H9 (cell line): ENCODE measurements around the gene GRIK4. TPM values are rescaled to one million over a fixed set of nuclear protein-coding genes. Genes with fewer than 3 reads are reported as not detected.
A peak's percentile ranks its signal among the peaks of the same experiment; 100 is the strongest.

ENCODE experiments used
- DNase-seq: peaks from one replicate; pipeline ENCODE4 v3.0.0-alpha.2; 2017
- H2AFZ ChIP-seq: one replicate; pipeline ENCODE4 v1.6.1; 2013; ENCODE audit warnings: mild to moderate bottlenecking, low read length, control low read depth, moderate library complexity
- H2AK5ac ChIP-seq: 2 replicates; pipeline ENCODE4 v1.6.1; 2013; ENCODE audit warnings: low read length, control low read depth, mixed read lengths; ENCODE audit not compliant: insufficient read length
- H2BK120ac ChIP-seq: one replicate; pipeline ENCODE4 v1.6.1; 2013; ENCODE audit warnings: low read depth, mild to moderate bottlenecking, low read length, control low read depth, inconsistent platforms; ENCODE audit not compliant: poor library complexity, severe bottlenecking
- H2BK12ac ChIP-seq: 2 replicates; pipeline ENCODE4 v1.6.1; 2013; ENCODE audit warnings: low read length, control low read depth, mixed read lengths, low read depth; ENCODE audit not compliant: insufficient read length
- H2BK15ac ChIP-seq: 2 replicates; pipeline ENCODE4 v1.6.1; 2013; ENCODE audit warnings: low read depth, low read length, control low read depth
- H2BK20ac ChIP-seq: one replicate; pipeline ENCODE4 v1.6.1; 2013; ENCODE audit warnings: low read depth, mild to moderate bottlenecking, low read length, control low read depth, inconsistent platforms; ENCODE audit not compliant: poor library complexity, severe bottlenecking
- H2BK5ac ChIP-seq: 2 replicates; pipeline ENCODE4 v1.6.1; 2013; ENCODE audit warnings: low read length, control low read depth, mixed read lengths; ENCODE audit not compliant: insufficient read length
- H3K14ac ChIP-seq: 2 replicates; pipeline ENCODE4 v1.6.1; 2013; ENCODE audit warnings: low read length, control low read depth; ENCODE audit not compliant: insufficient read depth
- H3K18ac ChIP-seq: 2 replicates; pipeline ENCODE4 v1.6.1; 2013; ENCODE audit warnings: low read depth, mild to moderate bottlenecking, mixed read lengths, low read length, control low read depth; ENCODE audit not compliant: insufficient read length
- H3K23ac ChIP-seq: 2 replicates; pipeline ENCODE4 v1.6.1; 2013; ENCODE audit warnings: low read length, control low read depth, mixed read lengths, low read depth; ENCODE audit not compliant: insufficient read length
- H3K23me2 ChIP-seq: 2 replicates; pipeline ENCODE4 v1.6.1; 2013; ENCODE audit warnings: low read depth, mild to moderate bottlenecking, mixed read lengths, low read length, control low read depth; ENCODE audit not compliant: insufficient read length, poor library complexity, severe bottlenecking
- H3K27ac ChIP-seq: 2 replicates; pipeline ENCODE4 v1.5.1; 2013; ENCODE audit warnings: low read length, control low read depth, mixed read lengths, low read depth; ENCODE audit not compliant: insufficient read length
- H3K27me3 ChIP-seq: 2 replicates; pipeline ENCODE4 v1.6.1; 2013; ENCODE audit warnings: low read length, control low read depth, inconsistent platforms; ENCODE audit not compliant: insufficient read depth
- H3K4ac ChIP-seq: 2 replicates; pipeline ENCODE4 v1.6.1; 2013; ENCODE audit warnings: low read depth, mild to moderate bottlenecking, control low read depth, inconsistent platforms, low read length, moderate library complexity
- H3K4me1 ChIP-seq: 2 replicates; pipeline ENCODE4 v1.6.1; 2013; ENCODE audit warnings: low read length, control low read depth, inconsistent platforms; ENCODE audit not compliant: insufficient read depth
- H3K4me2 ChIP-seq: 2 replicates; pipeline ENCODE4 v1.6.1; 2013; ENCODE audit warnings: low read length, control low read depth, mixed read lengths; ENCODE audit not compliant: insufficient read length, insufficient read depth
- H3K56ac ChIP-seq: 2 replicates; pipeline ENCODE4 v1.6.1; 2013; ENCODE audit warnings: low read depth, mild to moderate bottlenecking, mixed read lengths, low read length, control low read depth; ENCODE audit not compliant: insufficient read length
- H3K79me1 ChIP-seq: 2 replicates; pipeline ENCODE4 v1.6.1; 2013; ENCODE audit warnings: low read depth, mild to moderate bottlenecking, moderate library complexity, low read length, control low read depth, inconsistent platforms; ENCODE audit not compliant: insufficient read depth, poor library complexity, severe bottlenecking
- H3K79me2 ChIP-seq: 2 replicates; pipeline ENCODE4 v1.6.1; 2013; ENCODE audit warnings: low read length, control low read depth, inconsistent platforms; ENCODE audit not compliant: insufficient read depth
- H3K9ac ChIP-seq: 2 replicates; pipeline ENCODE4 v1.6.1; 2013; ENCODE audit warnings: low read length, control low read depth, mixed read lengths; ENCODE audit not compliant: insufficient read length; ENCODE audit errors: extremely low read depth
- H3K9me3 ChIP-seq: one replicate; pipeline ENCODE4 v1.6.1; 2013; ENCODE audit warnings: low read depth, low read length, inconsistent platforms; ENCODE audit not compliant: control insufficient read depth
- H3T11ph ChIP-seq: one replicate; pipeline ENCODE4 v1.6.1; 2013; ENCODE audit warnings: mild to moderate bottlenecking, low read length, control low read depth, inconsistent platforms
- H4K20me1 ChIP-seq: one replicate; pipeline ENCODE4 v1.6.1; 2013; ENCODE audit not compliant: control insufficient read depth, insufficient read length, insufficient read depth
- H4K5ac ChIP-seq: 2 replicates; pipeline ENCODE4 v1.6.1; 2013; ENCODE audit warnings: low read depth, mild to moderate bottlenecking, mixed read lengths, low read length, control low read depth; ENCODE audit not compliant: insufficient read length
- H4K8ac ChIP-seq: replicated peaks from 2 replicates; pipeline ENCODE4 v1.6.1; 2013; ENCODE audit warnings: low read length, control low read depth, mixed read lengths, low read depth; ENCODE audit not compliant: insufficient read length
- H4K91ac ChIP-seq: 2 replicates; pipeline ENCODE4 v1.6.1; 2013; ENCODE audit warnings: low read depth, mild to moderate bottlenecking, moderate library complexity, mixed read lengths, low read length, control low read depth; ENCODE audit not compliant: insufficient read length
- H3K27ac Mint-ChIP-seq, 3 experiments: 2 replicates in 2 of 3; 3 replicates in 1 of 3; pipeline ENCODE4 v1.8.0; 2020 to 2021; ENCODE audit warnings: mixed read lengths in 3 of 3, mild to moderate bottlenecking in 1 of 3, moderate library complexity in 1 of 3
- H3K27me3 Mint-ChIP-seq: 2 replicates; pipeline ENCODE4 v1.8.0; 2021; ENCODE audit warnings: low read depth, mild to moderate bottlenecking, moderate library complexity, mixed read lengths
- H3K36me3 Mint-ChIP-seq, 3 experiments: 2 replicates in 2 of 3; 3 replicates in 1 of 3; pipeline ENCODE4 v1.8.0; 2020 to 2021; ENCODE audit warnings: low read depth in 3 of 3, mixed read lengths in 3 of 3; ENCODE audit not compliant: insufficient read depth in 1 of 3
- H3K4me1 Mint-ChIP-seq, 2 experiments: 2 replicates each; pipeline ENCODE4 v1.8.0; 2020; ENCODE audit warnings: mixed read lengths in 2 of 2
- H3K4me3 Mint-ChIP-seq, 2 experiments: 2 replicates in 1 of 2; 3 replicates in 1 of 2; pipeline ENCODE4 v1.8.0; 2020 to 2021; ENCODE audit warnings: mild to moderate bottlenecking in 2 of 2, mixed read lengths in 2 of 2, moderate library complexity in 1 of 2
- H3K9me3 Mint-ChIP-seq, 2 experiments: 2 replicates in 1 of 2; 3 replicates in 1 of 2; pipeline ENCODE4 v1.8.0; 2020; ENCODE audit warnings: mild to moderate bottlenecking in 2 of 2, mixed read lengths in 2 of 2, moderate library complexity in 1 of 2
- WGBS: extraction: QIAGEN DNeasy Blood & Tissue Kit; methylation state at CpG from one replicate; pipeline ENCODE4 v1.1.7; 2013; ENCODE audit warnings: missing lambda C conversion rate, low lambda C conversion rate, mixed read lengths; ENCODE audit not compliant: insufficient read length; ENCODE audit errors: extremely low coverage; 5-methylcytosine and 5-hydroxymethylcytosine counted together
- total RNA-seq: library from RNA; stranded (reverse); gene quantifications from 2 replicates; pipeline ENCODE4 v1.2.1, GENCODE V29; 2021
- TF ChIP-seq, protein P1 (sequence below): fragments of 200-600 bp; sonication (generic); conservative IDR thresholded peaks from 3 replicates; pipeline ENCODE4 v1.8.0; 2021; ENCODE audit warnings: antibody characterized with exemption, mild to moderate bottlenecking

GRIK4 gene
- total RNA-seq, 1 experiment from 2014 or later = 2.3 TPM

DNA sequence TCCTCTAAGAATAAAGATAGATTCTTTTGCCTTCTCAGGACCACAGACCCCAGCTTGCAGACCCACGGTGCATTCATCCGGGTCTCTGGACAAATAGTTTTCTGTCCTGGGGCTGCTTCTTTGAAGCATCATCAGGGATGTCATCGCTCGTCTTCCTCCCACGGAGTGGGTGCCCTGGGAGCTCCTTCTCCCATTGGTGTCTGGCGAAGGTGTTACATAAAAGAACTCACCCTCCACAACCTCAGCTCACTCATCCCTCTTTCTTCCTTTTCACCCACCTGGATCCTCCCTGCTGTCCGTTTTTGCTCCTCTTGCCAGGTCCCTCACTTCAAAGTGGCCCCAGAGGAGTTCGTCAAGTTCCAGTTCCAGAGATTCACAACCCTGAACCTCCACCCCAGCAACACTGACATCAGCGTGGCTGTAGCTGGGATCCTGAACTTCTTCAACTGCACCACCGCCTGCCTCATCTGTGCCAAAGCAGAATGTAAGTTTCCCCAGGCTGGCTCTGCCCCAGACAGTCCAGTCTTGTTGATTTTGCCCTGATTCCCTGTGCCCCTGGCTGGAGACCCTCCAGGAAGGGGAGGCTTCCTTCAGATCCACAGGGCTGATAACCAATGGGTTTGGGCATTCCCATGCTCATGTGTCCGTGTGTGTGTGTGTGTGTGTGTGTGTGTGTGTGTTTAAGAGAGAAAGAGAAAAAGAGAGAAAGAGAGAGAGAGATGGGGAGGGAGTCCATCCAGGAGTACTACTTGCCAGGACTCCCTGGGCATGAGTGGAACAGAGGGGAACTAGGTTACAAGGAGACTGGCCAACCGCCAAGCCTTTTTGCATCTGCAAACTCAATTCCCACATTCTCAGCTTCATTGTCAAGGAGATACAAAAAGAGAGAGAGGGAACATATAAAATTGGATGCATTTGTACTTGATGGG is 308.2 kb downstream of the GRIK4 start:
- no peak for DNase-seq

More for the DNA sequence above, 308.2 kb downstream of the GRIK4 start:
- TF ChIP-seq, protein P1, sequence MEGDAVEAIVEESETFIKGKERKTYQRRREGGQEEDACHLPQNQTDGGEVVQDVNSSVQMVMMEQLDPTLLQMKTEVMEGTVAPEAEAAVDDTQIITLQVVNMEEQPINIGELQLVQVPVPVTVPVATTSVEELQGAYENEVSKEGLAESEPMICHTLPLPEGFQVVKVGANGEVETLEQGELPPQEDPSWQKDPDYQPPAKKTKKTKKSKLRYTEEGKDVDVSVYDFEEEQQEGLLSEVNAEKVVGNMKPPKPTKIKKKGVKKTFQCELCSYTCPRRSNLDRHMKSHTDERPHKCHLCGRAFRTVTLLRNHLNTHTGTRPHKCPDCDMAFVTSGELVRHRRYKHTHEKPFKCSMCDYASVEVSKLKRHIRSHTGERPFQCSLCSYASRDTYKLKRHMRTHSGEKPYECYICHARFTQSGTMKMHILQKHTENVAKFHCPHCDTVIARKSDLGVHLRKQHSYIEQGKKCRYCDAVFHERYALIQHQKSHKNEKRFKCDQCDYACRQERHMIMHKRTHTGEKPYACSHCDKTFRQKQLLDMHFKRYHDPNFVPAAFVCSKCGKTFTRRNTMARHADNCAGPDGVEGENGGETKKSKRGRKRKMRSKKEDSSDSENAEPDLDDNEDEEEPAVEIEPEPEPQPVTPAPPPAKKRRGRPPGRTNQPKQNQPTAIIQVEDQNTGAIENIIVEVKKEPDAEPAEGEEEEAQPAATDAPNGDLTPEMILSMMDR = no peak
- no peak overlapping the region for H2AFZ ChIP-seq
- H3K27ac ChIP-seq = no peak overlapping the region
- no peaks in the 10 kb centered on the region for H3K27me3 ChIP-seq
- H3K9me3 Mint-ChIP-seq = no peaks in the 10 kb centered on the region
- no peak overlapping the region for H2BK12ac ChIP-seq
- H3T11ph ChIP-seq = no peak overlapping the region
- H2AK5ac ChIP-seq = no peak overlapping the region
- H4K8ac ChIP-seq = no peak overlapping the region
- H2BK15ac ChIP-seq = no peak overlapping the region
- H3K79me1 ChIP-seq = no peaks in the 10 kb centered on the region
- H3K18ac ChIP-seq = no peak overlapping the region
- peak overlapping the region in 1 of 3 experiments; percentile 8; a peak in 2 of 7 replicates for H3K27ac Mint-ChIP-seq
- H3K9ac ChIP-seq = no peak overlapping the region
- no peak overlapping the region for H2BK20ac ChIP-seq
- no peak overlapping the region for H2BK120ac ChIP-seq
- H4K91ac ChIP-seq = no peak overlapping the region
- no peaks in the 10 kb centered on the region for H3K23me2 ChIP-seq
- no peak overlapping the region for H3K4me3 Mint-ChIP-seq
- no CpG with 5 or more reads among the region's 12 CpGs for WGBS
- H3K23ac ChIP-seq = no peak overlapping the region
- no peak overlapping the region for H3K4me2 ChIP-seq
- peaks cover 2% of the 10 kb centered on the region for H3K27me3 Mint-ChIP-seq
- no peaks in the 10 kb centered on the region for H3K9me3 ChIP-seq
- no peak overlapping the region for H4K5ac ChIP-seq
- H3K4ac ChIP-seq = no peak overlapping the region
- H3K36me3 Mint-ChIP-seq = no peaks in the 10 kb centered on the region
- no peak overlapping the region for H2BK5ac ChIP-seq
- H3K79me2 ChIP-seq = no peaks in the 10 kb centered on the region
- no peaks in the 10 kb centered on the region for H4K20me1 ChIP-seq
- H3K4me1 Mint-ChIP-seq = no peaks in the 10 kb centered on the region
- no peak overlapping the region; the same call in 1 of the 2 replicates for H3K14ac ChIP-seq
- no peaks in the 10 kb centered on the region for H3K4me1 ChIP-seq
- no peak overlapping the region for H3K56ac ChIP-seq
